BJ (cell line): ENCODE measurements around the gene STK17A. TPM values are rescaled to one million over a fixed set of nuclear protein-coding genes. Genes with fewer than 3 reads are reported as not detected.

ENCODE experiments used
- CTCF ChIA-PET: fragments of 350-600 bp; formaldehyde crosslinking; extraction: SDS; loops from one replicate; lab custom pipeline; 2021; ENCODE audit warnings: antibody characterized with exemption, inconsistent platforms; lab: Yijun Ruan, JAX
- POLR2A ChIA-PET: fragments of 300-600 bp; sonication (Branson Sonifier 250); formaldehyde crosslinking; extraction: SDS; loops from one replicate; lab custom pipeline; 2021; ENCODE audit warnings: antibody characterized with exemption; lab: Charles Lee
- DNase-seq: peaks from one replicate; pipeline ENCODE4 v3.0.0-alpha.2; 2011; ENCODE audit warnings: low read depth
- H3K27me3 ChIP-seq: 2 replicates; pipeline ENCODE4 v1.6.0; 2011; ENCODE audit warnings: low read length; ENCODE audit not compliant: control insufficient read depth, insufficient read depth
- H3K36me3 ChIP-seq: 2 replicates; pipeline ENCODE4 v1.5.1; 2011; ENCODE audit warnings: low read length; ENCODE audit not compliant: control insufficient read depth, insufficient read depth
- H3K4me3 ChIP-seq: 2 replicates; pipeline ENCODE4 v1.5.1; 2011; ENCODE audit warnings: low read depth, mild to moderate bottlenecking, control low read depth, low read length
- polyA plus RNA-seq: library from polyadenylated mRNA; depleted of rRNA; stranded (reverse); fragments of >200 nt; gene quantifications from 2 replicates; pipeline ENCODE4 v1.2.3, GENCODE V29; 2011
- TF ChIP-seq, protein P1 (sequence below): IDR thresholded peaks from 2 replicates; pipeline ENCODE4 v1.5.1; 2011; ENCODE audit warnings: low read depth, mild to moderate bottlenecking, control low read depth, inconsistent platforms, low read length, moderate library complexity; ENCODE audit not compliant: insufficient read depth

STK17A gene
- polyA plus RNA-seq, 1 experiment, result 12.3 TPM

DNA sequence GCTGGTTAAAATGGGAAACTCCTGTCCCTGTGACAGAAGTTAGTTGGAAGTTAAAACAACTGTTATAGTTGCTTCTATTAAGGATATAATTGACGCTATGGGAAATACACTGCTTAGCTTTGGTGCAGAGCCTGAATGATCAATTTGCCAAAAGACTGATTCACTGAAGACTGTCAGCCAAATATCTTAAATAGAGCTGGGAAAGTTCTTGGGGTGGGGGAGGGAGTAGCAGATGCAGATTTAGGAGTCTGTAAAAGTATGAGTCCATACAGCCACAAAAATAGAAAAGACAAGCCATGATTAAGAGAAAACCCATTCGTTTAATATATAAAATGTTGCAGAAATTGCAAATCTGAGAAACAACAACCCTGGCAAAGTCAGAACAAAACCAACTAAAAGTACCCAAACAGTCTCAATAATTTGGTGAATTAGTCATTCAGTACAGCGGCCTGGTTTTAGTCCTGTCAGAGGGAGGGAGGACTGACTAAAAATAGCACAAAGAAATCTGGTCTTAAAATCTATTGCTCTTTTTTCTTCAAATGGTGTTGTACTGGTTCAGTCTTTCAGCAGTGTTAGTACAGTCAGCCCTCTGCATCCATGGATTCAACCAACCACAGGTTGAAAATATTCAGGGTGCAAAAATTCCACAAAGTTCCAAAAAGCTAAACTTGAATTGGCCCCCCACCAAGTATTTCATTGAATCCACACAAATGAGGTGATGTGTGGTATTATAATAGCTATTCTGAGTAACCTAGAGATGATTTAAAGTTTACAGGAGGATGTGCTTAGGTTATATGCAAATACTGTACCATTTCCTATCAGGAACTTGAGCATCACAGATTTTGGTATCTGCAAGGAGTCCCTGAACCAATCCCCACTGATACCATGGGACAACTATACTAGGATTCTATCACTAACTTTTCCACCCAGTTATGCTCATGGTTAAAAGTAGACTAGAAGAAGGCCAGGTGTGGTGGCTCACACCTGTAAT, 30.0 kb downstream of the STK17A start:
- CTCF ChIA-PET, result interaction anchor here (1.1 to 2.7 kb wide), 4 partner anchors 9 to 87 kb away, joined by 3 to 15 read pairs (median 3); partner anchors contain the start of gene STK17A
- peak; percentile 38 for DNase-seq
- no peaks in the 10 kb centered on the region for H3K27me3 ChIP-seq
- TF ChIP-seq, protein P1, sequence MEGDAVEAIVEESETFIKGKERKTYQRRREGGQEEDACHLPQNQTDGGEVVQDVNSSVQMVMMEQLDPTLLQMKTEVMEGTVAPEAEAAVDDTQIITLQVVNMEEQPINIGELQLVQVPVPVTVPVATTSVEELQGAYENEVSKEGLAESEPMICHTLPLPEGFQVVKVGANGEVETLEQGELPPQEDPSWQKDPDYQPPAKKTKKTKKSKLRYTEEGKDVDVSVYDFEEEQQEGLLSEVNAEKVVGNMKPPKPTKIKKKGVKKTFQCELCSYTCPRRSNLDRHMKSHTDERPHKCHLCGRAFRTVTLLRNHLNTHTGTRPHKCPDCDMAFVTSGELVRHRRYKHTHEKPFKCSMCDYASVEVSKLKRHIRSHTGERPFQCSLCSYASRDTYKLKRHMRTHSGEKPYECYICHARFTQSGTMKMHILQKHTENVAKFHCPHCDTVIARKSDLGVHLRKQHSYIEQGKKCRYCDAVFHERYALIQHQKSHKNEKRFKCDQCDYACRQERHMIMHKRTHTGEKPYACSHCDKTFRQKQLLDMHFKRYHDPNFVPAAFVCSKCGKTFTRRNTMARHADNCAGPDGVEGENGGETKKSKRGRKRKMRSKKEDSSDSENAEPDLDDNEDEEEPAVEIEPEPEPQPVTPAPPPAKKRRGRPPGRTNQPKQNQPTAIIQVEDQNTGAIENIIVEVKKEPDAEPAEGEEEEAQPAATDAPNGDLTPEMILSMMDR, result no peak
- POLR2A ChIA-PET, result no interaction called here
- no peak overlapping the region for H3K4me3 ChIP-seq
- H3K36me3 ChIP-seq, result peaks cover 15% of the 10 kb centered on the region

DNA sequence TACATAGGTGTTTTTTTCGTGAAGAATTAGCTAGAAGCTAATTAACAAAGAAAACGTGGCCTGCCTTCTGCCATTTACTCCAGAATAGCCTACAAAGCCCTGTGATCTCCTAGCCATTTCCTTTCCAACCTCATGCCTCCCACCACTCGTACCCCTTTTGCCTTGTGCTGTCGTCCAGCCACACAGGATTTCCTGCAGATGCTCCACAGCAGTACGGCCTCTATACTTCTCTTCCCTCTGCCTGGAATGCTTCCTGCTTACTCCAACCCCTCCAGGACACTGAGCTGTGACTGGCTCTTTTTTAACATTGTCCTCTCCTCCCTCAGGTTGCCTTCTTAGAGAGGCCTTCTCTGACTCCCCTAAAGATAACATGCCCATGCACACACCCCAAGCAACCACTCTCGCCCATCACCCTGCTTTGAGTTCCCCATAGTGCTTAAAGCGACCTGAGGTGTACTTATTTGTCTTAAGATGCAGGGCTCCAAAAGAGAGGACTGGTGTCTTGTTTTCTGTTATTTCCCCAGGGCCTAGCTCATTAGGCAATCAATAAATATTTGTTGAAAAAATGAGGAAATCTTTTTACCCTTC, 32.7 kb downstream of the STK17A start:
- CTCF ChIA-PET, result interaction anchor here (1.0 to 3.0 kb wide), 2 partner anchors 33 to 84 kb away, joined by 3 to 12 read pairs; partner anchors contain the start of gene STK17A
- Histone ChIP-seq H3K36me3 (peaks cover 11% of the 10 kb centered on the region), H3K4me3 (no peak overlapping the region), H3K27me3 (no peaks in the 10 kb centered on the region)
- POLR2A ChIA-PET, result no interaction called here
- DNase-seq, result no peak
- TF ChIP-seq, protein P1, result no peak

DNA sequence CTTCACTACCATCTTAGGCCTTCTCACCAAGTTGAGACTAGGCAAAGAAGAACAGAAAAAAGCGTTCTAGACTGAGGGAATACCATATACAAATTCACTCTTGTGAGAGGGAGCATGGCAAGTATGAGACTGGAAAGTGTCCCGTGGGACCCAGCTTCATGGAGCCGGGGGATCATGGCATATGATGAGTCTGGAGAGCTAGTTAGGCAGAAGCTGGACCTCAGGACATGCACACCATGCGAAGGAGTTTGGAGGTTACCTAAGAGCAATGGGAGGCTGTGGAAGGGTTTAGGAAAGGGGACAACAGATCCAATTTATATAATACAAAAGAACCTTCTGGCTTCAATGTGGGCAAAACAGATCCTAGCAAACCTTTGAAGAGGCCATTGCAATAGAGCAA, 34.1 kb downstream of the STK17A start:
- H3K4me3 ChIP-seq, result no peak overlapping the region
- no peaks in the 10 kb centered on the region for H3K27me3 ChIP-seq
- H3K36me3 ChIP-seq, result peaks cover 12% of the 10 kb centered on the region
- ChIA-PET CTCF (interaction anchor here (0.7 to 3.0 kb wide), 2 partner anchors 34 kb away, joined by 3 to 12 read pairs; partner anchors contain the start of gene STK17A), POLR2A (no interaction called here)
- TF ChIP-seq, protein P1, result no peak
- no peak for DNase-seq

DNA sequence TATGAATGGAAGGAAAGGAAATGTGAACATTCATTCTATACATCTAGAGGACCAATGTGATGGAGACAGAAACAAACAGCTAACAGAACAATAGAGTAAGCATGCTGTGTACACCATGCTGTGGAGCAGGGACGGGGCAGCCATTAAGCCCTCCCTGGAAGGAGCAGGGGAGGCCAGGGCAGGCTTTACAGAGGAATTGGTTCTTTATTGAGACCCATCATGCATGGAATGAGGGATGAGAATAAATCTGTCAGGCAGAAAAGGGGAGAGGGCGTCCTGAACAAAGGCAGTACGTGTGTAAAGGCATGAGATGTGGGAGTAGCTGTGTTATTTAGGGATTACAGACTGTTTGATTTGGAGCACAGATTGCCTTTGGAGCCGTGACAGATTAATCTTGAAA, 35.2 kb downstream of the STK17A start:
- Histone ChIP-seq H3K4me3 (no peak overlapping the region), H3K27me3 (no peaks in the 10 kb centered on the region), H3K36me3 (peaks cover 11% of the 10 kb centered on the region)
- TF ChIP-seq, protein P1, result no peak
- no peak for DNase-seq
- ChIA-PET POLR2A (no interaction called here), CTCF (interaction anchor here (1.4 to 3.2 kb wide), 3 partner anchors 12 to 82 kb away, joined by 4 to 16 read pairs (median 7); partner anchors contain the start of gene STK17A)
